PFSK-1 (cell line): ENCODE data around the gene CCT6A.
A peak's percentile ranks its signal among the peaks of the same experiment; 100 is the strongest.

Source experiments
- FOXP2 ChIP-seq: optimal IDR thresholded peaks from 2 replicates; pipeline ENCODE3; 2011; ENCODE audit warnings: borderline replicate concordance, control low read depth, inconsistent platforms; ENCODE audit not compliant: insufficient read depth; ENCODE audit errors: extremely low read length, extremely low read depth
- POLR2AphosphoS5 ChIP-seq: IDR thresholded peaks from 2 replicates; pipeline ENCODE4 v1.6.1; 2012; ENCODE audit warnings: low read depth, mild to moderate bottlenecking, control low read depth, low read length, moderate library complexity
- SIN3A ChIP-seq: IDR thresholded peaks from 2 replicates; pipeline ENCODE4 v1.6.1; 2012; ENCODE audit warnings: mild to moderate bottlenecking, low read length, moderate library complexity, borderline replicate concordance; ENCODE audit not compliant: insufficient read depth
- TAF1 ChIP-seq: IDR thresholded peaks from 2 replicates; pipeline ENCODE4 v1.6.1; 2012; ENCODE audit warnings: low read length, control low read depth, borderline replicate concordance; ENCODE audit not compliant: insufficient read depth
- TF ChIP-seq, protein P1 (sequence below), 2 experiments: IDR thresholded peaks; 2 replicates each; pipeline versions ENCODE4 v1.6.1 to v1.8.0; 2011 to 2012; ENCODE audit warnings: low read depth in 2 of 2, low read length in 2 of 2, control low read depth in 1 of 2, inconsistent platforms in 1 of 2, mild to moderate bottlenecking in 1 of 2, moderate library complexity in 1 of 2; ENCODE audit not compliant: insufficient read depth in 1 of 2

CCT6A gene

DNA sequence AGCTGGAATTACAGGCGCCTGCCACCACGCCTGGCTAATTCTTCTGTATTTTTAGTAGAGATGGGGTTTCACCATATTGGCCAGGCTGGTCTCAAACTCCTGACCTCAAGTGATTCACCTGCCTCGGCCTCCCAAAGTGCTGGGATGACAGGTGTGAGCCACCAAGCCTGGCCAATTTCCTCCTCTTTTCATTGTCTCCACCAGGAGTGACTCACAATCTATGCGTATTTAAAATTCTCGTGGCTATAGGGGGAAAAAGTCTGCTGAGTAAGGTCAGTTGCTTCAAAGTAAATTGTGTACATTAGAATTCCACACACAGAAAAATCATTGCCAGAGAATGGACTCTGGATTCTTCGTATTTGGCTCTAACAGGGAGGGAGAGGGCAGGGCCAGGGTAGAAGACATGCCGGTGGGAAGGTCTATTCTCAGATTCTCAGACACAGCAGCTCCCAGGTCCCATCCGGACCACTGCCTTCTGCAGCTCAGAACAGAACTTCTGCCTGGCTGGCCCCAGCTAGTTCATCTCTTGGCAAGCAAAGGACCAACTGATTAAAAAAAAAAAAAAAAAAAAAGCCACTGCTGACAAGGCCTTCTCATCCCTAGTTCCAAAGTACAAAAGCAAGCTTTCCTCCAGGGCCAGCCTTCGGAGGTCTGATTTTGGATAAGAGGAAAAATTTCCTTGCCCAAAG lies 22.5 kb upstream of the CCT6A start:
- no peak for TF ChIP-seq POLR2AphosphoS5
- no peak for TF ChIP-seq TAF1
- TF ChIP-seq FOXP2 = no peak
- TF ChIP-seq, protein P1, sequence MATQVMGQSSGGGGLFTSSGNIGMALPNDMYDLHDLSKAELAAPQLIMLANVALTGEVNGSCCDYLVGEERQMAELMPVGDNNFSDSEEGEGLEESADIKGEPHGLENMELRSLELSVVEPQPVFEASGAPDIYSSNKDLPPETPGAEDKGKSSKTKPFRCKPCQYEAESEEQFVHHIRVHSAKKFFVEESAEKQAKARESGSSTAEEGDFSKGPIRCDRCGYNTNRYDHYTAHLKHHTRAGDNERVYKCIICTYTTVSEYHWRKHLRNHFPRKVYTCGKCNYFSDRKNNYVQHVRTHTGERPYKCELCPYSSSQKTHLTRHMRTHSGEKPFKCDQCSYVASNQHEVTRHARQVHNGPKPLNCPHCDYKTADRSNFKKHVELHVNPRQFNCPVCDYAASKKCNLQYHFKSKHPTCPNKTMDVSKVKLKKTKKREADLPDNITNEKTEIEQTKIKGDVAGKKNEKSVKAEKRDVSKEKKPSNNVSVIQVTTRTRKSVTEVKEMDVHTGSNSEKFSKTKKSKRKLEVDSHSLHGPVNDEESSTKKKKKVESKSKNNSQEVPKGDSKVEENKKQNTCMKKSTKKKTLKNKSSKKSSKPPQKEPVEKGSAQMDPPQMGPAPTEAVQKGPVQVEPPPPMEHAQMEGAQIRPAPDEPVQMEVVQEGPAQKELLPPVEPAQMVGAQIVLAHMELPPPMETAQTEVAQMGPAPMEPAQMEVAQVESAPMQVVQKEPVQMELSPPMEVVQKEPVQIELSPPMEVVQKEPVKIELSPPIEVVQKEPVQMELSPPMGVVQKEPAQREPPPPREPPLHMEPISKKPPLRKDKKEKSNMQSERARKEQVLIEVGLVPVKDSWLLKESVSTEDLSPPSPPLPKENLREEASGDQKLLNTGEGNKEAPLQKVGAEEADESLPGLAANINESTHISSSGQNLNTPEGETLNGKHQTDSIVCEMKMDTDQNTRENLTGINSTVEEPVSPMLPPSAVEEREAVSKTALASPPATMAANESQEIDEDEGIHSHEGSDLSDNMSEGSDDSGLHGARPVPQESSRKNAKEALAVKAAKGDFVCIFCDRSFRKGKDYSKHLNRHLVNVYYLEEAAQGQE (IDR thresholded peaks at IDR 0.05; ENCODE audit: insufficient read depth in 1 of 2, low read depth in 2 of 2, low read length in 2 of 2) = no peak
- TF ChIP-seq SIN3A = no peak

DNA sequence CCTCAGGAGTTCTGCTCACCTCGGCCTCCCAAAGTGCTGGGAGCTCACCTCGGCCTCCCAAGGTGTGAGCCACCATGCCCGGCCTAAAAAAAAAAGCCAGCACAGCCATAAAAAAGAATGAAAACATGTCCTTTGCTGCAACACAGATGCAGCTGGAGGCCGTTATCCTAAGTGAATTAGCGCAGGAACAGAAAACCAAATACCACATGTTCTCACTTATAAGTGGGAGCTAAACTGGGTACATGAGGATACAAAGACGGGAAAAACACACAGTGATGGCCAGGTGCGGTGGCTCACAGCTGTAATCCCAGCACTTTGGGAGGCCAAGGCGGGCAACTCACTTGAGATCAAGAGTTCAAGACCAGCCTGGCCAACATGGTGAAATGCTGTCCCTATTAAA lies 21.2 kb upstream of the CCT6A start:
- TF ChIP-seq SIN3A = no peak

DNA sequence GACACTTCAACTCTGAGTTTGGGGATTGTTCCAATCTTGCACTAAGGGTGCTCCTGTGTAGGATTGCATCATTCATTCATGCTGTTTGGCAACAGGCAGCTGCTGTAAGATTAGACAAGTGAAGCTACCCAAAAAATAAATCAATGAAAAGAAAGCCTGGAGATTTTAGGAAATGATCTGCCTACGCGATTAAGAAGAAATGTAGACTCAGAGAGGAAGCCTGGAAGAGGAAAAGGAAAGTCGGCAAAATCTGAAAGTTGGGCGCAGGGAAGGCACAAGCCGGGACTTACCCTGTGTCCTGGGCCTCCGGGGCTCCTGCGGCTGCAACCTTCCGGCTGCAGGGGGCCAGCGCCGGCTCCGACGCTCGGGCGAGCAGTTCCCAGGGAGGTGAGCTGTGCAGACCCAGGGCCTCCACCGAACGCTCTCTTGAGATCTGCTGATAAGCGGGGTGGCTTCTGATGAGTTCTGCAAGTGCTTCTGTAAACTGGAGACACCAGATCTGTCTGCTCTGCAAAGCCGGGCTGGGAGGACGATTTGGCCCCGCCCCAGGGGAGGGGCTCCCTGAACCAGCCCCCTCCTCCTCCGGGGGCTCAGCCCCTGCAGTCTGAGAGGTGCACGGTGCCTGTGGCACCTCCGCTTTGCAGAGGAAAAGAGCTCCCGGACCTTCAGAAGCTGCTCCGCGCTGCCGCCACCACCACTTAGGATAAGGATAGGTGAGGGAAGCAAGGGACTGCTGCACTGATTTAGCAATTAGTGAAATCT lies 17.7 kb upstream of the CCT6A start:
- TF ChIP-seq FOXP2 (no peak), POLR2AphosphoS5 (peak; percentile 98), TAF1 (peak; percentile 82), SIN3A (no peak)
- TF ChIP-seq, protein P1 (IDR thresholded peaks at IDR 0.05; ENCODE audit: insufficient read depth in 1 of 2, low read depth in 2 of 2, low read length in 2 of 2) = no peak

DNA sequence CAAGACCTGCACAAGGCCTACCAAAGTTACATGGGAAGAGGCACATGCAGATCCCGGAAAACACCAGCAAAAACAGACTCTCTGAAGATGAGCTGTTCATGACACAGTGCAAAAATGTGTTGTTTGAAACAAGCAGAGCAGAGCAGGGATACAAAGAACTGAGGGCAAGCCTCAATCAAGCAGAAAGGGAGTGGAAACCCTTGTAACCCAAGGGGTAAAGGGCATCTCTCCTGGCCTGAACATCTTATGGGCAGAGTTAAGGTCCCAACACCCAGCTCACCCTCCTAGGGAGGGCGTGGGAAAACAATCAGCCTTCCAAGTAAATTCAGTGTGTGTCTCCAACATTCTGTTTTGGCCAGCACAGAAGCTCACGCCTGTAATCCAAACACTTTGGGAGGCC lies 10.8 kb upstream of the CCT6A start:
- TF ChIP-seq, protein P1 (IDR thresholded peaks at IDR 0.05; ENCODE audit: insufficient read depth in 1 of 2, low read depth in 2 of 2, low read length in 2 of 2) = no peak
- no peak for TF ChIP-seq SIN3A
- no peak for TF ChIP-seq TAF1
- TF ChIP-seq FOXP2 = no peak
- no peak for TF ChIP-seq POLR2AphosphoS5

DNA sequence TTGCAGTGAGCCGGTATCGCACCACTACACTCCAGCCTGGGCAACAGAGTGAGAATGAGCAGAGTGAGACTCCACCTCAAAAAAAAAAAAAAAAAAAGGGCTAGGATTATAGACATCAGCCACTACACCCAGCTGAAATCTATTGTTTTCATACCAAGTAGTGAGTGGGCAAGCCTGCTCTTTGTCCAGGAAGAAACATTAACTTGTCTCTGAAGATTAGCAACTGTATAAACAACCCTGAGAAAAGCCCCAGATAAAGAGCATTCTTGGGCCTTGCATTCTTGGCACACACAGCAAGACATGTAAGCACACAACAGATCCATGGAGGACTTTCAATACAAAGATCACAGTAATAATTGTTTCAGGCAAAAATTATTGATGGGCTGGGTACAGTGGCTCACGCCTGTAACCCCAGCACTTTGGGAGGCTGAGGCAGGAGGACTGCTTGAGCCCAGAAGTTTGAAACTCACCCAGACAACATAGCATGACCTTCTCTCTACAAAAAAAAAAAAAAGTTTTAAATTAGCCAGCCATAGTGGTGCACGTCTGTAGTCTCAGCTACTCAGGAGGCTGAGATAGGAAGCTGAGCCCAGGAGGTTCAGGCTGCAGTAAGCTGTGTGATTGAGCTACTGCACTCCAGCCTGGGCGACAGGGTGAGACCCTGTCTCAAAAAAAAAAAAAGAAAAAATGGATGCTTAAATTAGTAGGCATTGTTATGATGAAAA lies 4.7 kb upstream of the CCT6A start:
- TF ChIP-seq SIN3A (no peak), POLR2AphosphoS5 (no peak), FOXP2 (no peak), TAF1 (no peak)
- TF ChIP-seq, protein P1 (IDR thresholded peaks at IDR 0.05; ENCODE audit: insufficient read depth in 1 of 2, low read depth in 2 of 2, low read length in 2 of 2) = no peak
